AG08395 (cell line): ENCODE results near the gene SYAP1.
"Not testable (repeated sequence)": the region's sequence is repeated elsewhere in the genome, so short reads cannot be mapped to it uniquely, and the experiment has no call there.

ENCODE experiments used
- DNase-seq: peaks from one replicate; pipeline ENCODE4 v3.0.0; 2012; ENCODE audit warnings: mixed read lengths, low spot score

SYAP1 gene

GRCh38 chrX:16719334-16720084, at the start of gene SYAP1:
Gene SYAP1, plus strand, starts transcription at chrX:16719612. Its CDS starts 113 bp downstream, at chrX:16719725.
- peak; percentile 96 for DNase-seq

GRCh38 chrX:16671005-16671404, 48.4 kb upstream of the SYAP1 start:
- peak; percentile 74 for DNase-seq

- no peak for DNase-seq
Observed at GRCh38 chrX:16678689-16679088, 40.7 kb upstream of the SYAP1 start.

- no peak for DNase-seq
Observed at GRCh38 chrX:16683007-16683664, 36.3 kb upstream of the SYAP1 start.

- DNase-seq = peak; percentile 47
Observed at GRCh38 chrX:16687514-16687913, 31.9 kb upstream of the SYAP1 start.

- DNase-seq = peak; percentile 63
Observed at GRCh38 chrX:16695079-16695676, 24.2 kb upstream of the SYAP1 start.

GRCh38 chrX:16696956-16697355, 22.5 kb upstream of the SYAP1 start:
- DNase-seq = no peak

GRCh38 chrX:16699389-16699788, 20.0 kb upstream of the SYAP1 start:
- DNase-seq = no peak

- DNase-seq = no peak
Observed at GRCh38 chrX:16700734-16701133, 18.7 kb upstream of the SYAP1 start.

GRCh38 chrX:16702700-16703599, 16.5 kb upstream of the SYAP1 start:
- no peak for DNase-seq

GRCh38 chrX:16705370-16705769, 14.0 kb upstream of the SYAP1 start:
- no peak for DNase-seq

GRCh38 chrX:16708016-16708415, 11.4 kb upstream of the SYAP1 start:
- DNase-seq = no peak

GRCh38 chrX:16711219-16711811, 8.1 kb upstream of the SYAP1 start:
- DNase-seq = no peak

GRCh38 chrX:16711893-16712547, 7.4 kb upstream of the SYAP1 start:
- peak; percentile 25 for DNase-seq

- DNase-seq = peak; percentile 85
Observed at GRCh38 chrX:16712548-16713155, 6.8 kb upstream of the SYAP1 start, which contains the start of gene CTPS2. Gene CTPS2, minus strand, starts transcription at chrX:16712669. Its CDS starts 9,767 bp downstream, at chrX:16702902.

- no peak for DNase-seq
Observed at GRCh38 chrX:16714504-16714903, 4.9 kb upstream of the SYAP1 start.

- not testable (repeated sequence) for DNase-seq
Observed at GRCh38 chrX:16715638-16716037, 3.8 kb upstream of the SYAP1 start.

- not testable (repeated sequence) for DNase-seq
Observed at GRCh38 chrX:16716451-16716850, 3.0 kb upstream of the SYAP1 start.

- DNase-seq = no peak
Observed at GRCh38 chrX:16718824-16719333, 533 bp upstream of the SYAP1 start.

GRCh38 chrX:16722481-16722880, 3.1 kb downstream of the SYAP1 start:
- no peak for DNase-seq
